IPS-15b (cell line): ENCODE results near the gene TBCD.

Experiments
- H3K27me3 ChIP-seq: one replicate; pipeline ENCODE4 v1.6.1; 2013; ENCODE audit warnings: low read length; ENCODE audit not compliant: control insufficient read depth, insufficient read depth
- H3K36me3 ChIP-seq: one replicate; pipeline ENCODE4 v1.6.1; 2013; ENCODE audit warnings: low read length; ENCODE audit not compliant: control insufficient read depth, insufficient read depth
- H3K4me1 ChIP-seq: one replicate; pipeline ENCODE4 v1.6.1; 2013; ENCODE audit warnings: mild to moderate bottlenecking, low read length; ENCODE audit not compliant: control insufficient read depth, insufficient read depth
- H3K4me3 ChIP-seq: one replicate; pipeline ENCODE4 v1.5.1; 2013; ENCODE audit warnings: low read depth, low read length
- H3K9ac ChIP-seq: one replicate; pipeline ENCODE4 v1.6.1; 2013; ENCODE audit warnings: low read depth, mild to moderate bottlenecking, low read length
- H3K9me3 ChIP-seq: one replicate; pipeline ENCODE4 v1.6.1; 2013; ENCODE audit warnings: mild to moderate bottlenecking, low read length; ENCODE audit not compliant: control insufficient read depth, insufficient read depth

The TBCD gene

GRCh38 chr17:82927661-82928601 lies 176.1 kb downstream of the TBCD start:
- peaks cover 82% of the 10 kb centered on the region for H3K36me3 ChIP-seq
- no peak overlapping the region for H3K4me3 ChIP-seq
- H3K27me3 ChIP-seq: no peaks in the 10 kb centered on the region

GRCh38 chr17:82929011-82929622 lies 177.3 kb downstream of the TBCD start:
- H3K36me3 ChIP-seq: peaks cover 80% of the 10 kb centered on the region

More at GRCh38 chr17:82927661-82928601, 176.1 kb downstream of the TBCD start:
- Histone ChIP-seq H3K4me1 (no peaks in the 10 kb centered on the region), H3K9me3 (no peaks in the 10 kb centered on the region), H3K9ac (no peak overlapping the region)

GRCh38 chr17:82929676-82930042 lies 177.8 kb downstream of the TBCD start:
- Histone ChIP-seq H3K4me3 (no peak overlapping the region), H3K9ac (no peak overlapping the region), H3K27me3 (no peaks in the 10 kb centered on the region), H3K4me1 (no peaks in the 10 kb centered on the region), H3K36me3 (peaks cover 78% of the 10 kb centered on the region), H3K9me3 (no peaks in the 10 kb centered on the region)

More at GRCh38 chr17:82929011-82929622, 177.3 kb downstream of the TBCD start:
- H3K27me3 ChIP-seq: no peaks in the 10 kb centered on the region
- H3K9ac ChIP-seq: no peak overlapping the region
- no peaks in the 10 kb centered on the region for H3K9me3 ChIP-seq
- H3K4me3 ChIP-seq: no peak overlapping the region
- H3K4me1 ChIP-seq: no peaks in the 10 kb centered on the region

GRCh38 chr17:82930043-82930923 lies 178.4 kb downstream of the TBCD start:
- no peaks in the 10 kb centered on the region for H3K27me3 ChIP-seq
- no peak overlapping the region for H3K4me3 ChIP-seq
- H3K4me1 ChIP-seq: no peaks in the 10 kb centered on the region
- no peaks in the 10 kb centered on the region for H3K9me3 ChIP-seq
- no peak overlapping the region for H3K9ac ChIP-seq
- peaks cover 72% of the 10 kb centered on the region for H3K36me3 ChIP-seq

GRCh38 chr17:82930924-82931698 lies 179.2 kb downstream of the TBCD start:
- Histone ChIP-seq H3K4me3 (no peak overlapping the region), H3K9me3 (no peaks in the 10 kb centered on the region), H3K27me3 (no peaks in the 10 kb centered on the region), H3K36me3 (peaks cover 65% of the 10 kb centered on the region), H3K4me1 (no peaks in the 10 kb centered on the region), H3K9ac (no peak overlapping the region)

- H3K4me3 ChIP-seq: no peak overlapping the region
- H3K9me3 ChIP-seq: no peaks in the 10 kb centered on the region
- H3K36me3 ChIP-seq: peaks cover 64% of the 10 kb centered on the region
- no peaks in the 10 kb centered on the region for H3K27me3 ChIP-seq
- H3K9ac ChIP-seq: no peak overlapping the region
- no peaks in the 10 kb centered on the region for H3K4me1 ChIP-seq
Measured at GRCh38 chr17:82931699-82932517, 180.0 kb downstream of the TBCD start.

- no peaks in the 10 kb centered on the region for H3K4me1 ChIP-seq
- H3K27me3 ChIP-seq: no peaks in the 10 kb centered on the region
- H3K36me3 ChIP-seq: peaks cover 64% of the 10 kb centered on the region
- H3K4me3 ChIP-seq: no peak overlapping the region
- no peaks in the 10 kb centered on the region for H3K9me3 ChIP-seq
- no peak overlapping the region for H3K9ac ChIP-seq
Measured at GRCh38 chr17:82932518-82933310, 180.8 kb downstream of the TBCD start.

GRCh38 chr17:82933911-82934310 lies 182.0 kb downstream of the TBCD start:
- Histone ChIP-seq H3K9ac (no peak overlapping the region), H3K27me3 (no peaks in the 10 kb centered on the region), H3K4me3 (no peak overlapping the region), H3K4me1 (no peaks in the 10 kb centered on the region), H3K36me3 (peaks cover 66% of the 10 kb centered on the region), H3K9me3 (no peaks in the 10 kb centered on the region)

- H3K36me3 ChIP-seq: peaks cover 63% of the 10 kb centered on the region
- no peaks in the 10 kb centered on the region for H3K4me1 ChIP-seq
- no peak overlapping the region for H3K9ac ChIP-seq
- no peaks in the 10 kb centered on the region for H3K9me3 ChIP-seq
- no peak overlapping the region for H3K4me3 ChIP-seq
- H3K27me3 ChIP-seq: no peaks in the 10 kb centered on the region
Measured at GRCh38 chr17:82935966-82936767, 184.3 kb downstream of the TBCD start.
